Panc1 (cell line): ENCODE measurements around the gene CCDC110.

ENCODE experiments used
- CTCF ChIP-seq: fragments of 450-650 bp; IDR thresholded peaks from 2 replicates; pipeline ENCODE4 v1.5.1; 2017; ENCODE audit warnings: mild to moderate bottlenecking
- POLR2AphosphoS5 ChIP-seq: IDR thresholded peaks from 2 replicates; pipeline ENCODE4 v1.6.1; 2012; ENCODE audit warnings: mild to moderate bottlenecking, low read depth, low read length, moderate library complexity
- TCF7L2 ChIP-seq: IDR thresholded peaks from 2 replicates; pipeline ENCODE4 v1.6.1; 2011; ENCODE audit warnings: mild to moderate bottlenecking, low read depth, low read length, inconsistent platforms

- TF ChIP-seq CTCF (no peak), TCF7L2 (no peak), POLR2AphosphoS5 (no peak)
Measured at GRCh38 chr4:185520119-185520518, 48.6 kb upstream of the CCDC110 start.
